NCI-H146 treated with DMSO at 0.1 percent for 48 hours (cell line): Measurements from ENCODE around the gene MARK1.

Experiments
- DNase-seq: peaks from one replicate; lab custom pipeline; 2025; ENCODE audit not compliant: unreplicated experiment; lab: John Stamatoyannopoulos, UW

The MARK1 gene

GRCh38 chr1:220527908-220528678 lies at the start of gene MARK1:
Gene MARK1 (plus strand): TSS chr1:220528136. CDS start chr1:220528823, 687 bp downstream.
- DNase-seq: no peak

- DNase-seq: no peak
These were observed 44.2 kb upstream of the MARK1 start for GRCh38 chr1:220483700-220484099.

DNA sequence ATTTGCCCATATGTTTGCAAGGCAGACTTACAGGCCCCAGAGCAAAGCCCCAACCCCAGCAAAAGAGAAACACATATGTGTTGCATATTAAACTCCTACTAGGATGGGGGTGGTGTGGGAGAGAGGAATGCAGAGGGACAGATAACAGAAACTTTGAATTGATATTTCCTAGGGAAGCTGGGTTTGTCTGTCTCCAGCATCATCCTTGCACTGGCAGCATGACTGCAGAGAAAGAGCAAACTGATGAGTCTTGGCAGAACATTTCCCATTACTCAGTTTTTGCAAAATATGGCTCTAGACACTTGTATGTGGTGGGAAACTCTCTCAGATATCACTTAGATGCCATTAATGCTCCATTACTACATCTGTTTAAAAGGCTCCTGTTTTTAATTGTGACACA lies 43.8 kb upstream of the MARK1 start:
- no peak for DNase-seq

- DNase-seq: no peak
These were observed 42.8 kb upstream of the MARK1 start for GRCh38 chr1:220485131-220485530.

DNA sequence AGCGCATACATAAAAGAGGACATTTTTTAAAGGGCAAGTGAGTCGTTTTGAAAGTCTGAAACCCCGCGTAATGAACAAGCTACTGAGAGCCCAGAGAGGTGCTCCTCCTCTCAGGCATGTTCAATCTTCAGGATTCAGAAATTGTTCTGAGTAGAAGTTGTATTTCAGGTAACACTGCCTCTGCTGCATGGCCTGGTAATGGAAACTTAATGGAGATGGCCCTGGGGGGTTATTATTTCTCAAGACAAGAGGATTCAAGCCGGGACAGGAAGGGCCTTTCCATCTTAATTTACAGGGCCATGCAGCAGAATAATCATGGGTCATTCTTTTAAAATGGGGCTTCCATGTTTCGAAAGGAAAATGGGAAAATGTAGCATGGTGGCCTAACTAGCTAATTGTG lies 42.1 kb upstream of the MARK1 start:
- no peak for DNase-seq

- DNase-seq: no peak
These were observed 40.6 kb upstream of the MARK1 start for GRCh38 chr1:220487297-220487820.

DNA sequence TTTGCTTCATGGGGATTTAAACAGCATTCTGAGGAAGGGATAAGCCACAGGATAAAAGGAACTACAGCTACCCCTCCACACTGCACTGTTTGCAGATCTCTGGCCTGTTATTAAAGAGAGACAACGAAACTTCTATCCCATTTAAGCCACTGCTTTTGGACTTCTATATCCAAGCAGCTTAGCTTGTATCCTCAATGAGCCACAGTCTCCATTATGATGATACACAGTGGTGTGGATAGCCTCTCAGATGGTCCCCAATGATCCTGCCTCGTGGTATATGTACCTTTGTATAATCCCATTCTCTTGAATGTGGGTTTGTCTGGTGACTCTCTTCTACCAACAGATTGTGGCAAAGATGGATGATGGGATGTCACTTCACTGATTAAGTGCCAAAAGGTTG lies 36.0 kb upstream of the MARK1 start:
- no peak for DNase-seq

- no peak for DNase-seq
These were observed 30.6 kb upstream of the MARK1 start for GRCh38 chr1:220497220-220497947.

DNA sequence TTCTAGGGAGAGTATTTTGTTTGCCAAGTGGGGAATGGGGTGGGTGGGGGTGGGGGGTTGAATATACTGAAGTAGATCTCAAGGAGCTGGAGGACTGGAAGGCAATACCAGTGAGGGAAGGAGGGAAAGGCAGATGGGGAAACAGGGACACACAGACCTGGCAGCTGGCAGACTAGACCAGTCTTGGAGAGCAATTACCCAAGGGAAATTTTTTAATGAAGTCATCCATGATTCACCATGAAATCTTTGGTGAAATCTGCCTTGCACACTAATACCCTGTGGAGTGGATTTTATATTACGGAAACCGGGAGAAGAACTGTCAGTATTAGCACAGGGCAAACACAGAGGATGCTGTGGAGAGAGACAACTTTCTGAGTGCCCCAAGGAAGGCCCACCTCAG lies 29.7 kb upstream of the MARK1 start:
- DNase-seq: no peak

- no peak for DNase-seq
These were observed 27.6 kb upstream of the MARK1 start for GRCh38 chr1:220500372-220500771.

- DNase-seq: no peak
These were observed 23.6 kb upstream of the MARK1 start for GRCh38 chr1:220504329-220504728.

- no peak for DNase-seq
These were observed 20.9 kb upstream of the MARK1 start for GRCh38 chr1:220507085-220507484.

GRCh38 chr1:220511179-220511578 lies 16.8 kb upstream of the MARK1 start:
- no peak for DNase-seq

GRCh38 chr1:220511785-220512184 lies 16.2 kb upstream of the MARK1 start:
- no peak for DNase-seq

GRCh38 chr1:220513834-220514233 lies 14.1 kb upstream of the MARK1 start:
- DNase-seq: no peak

GRCh38 chr1:220514256-220514655 lies 13.7 kb upstream of the MARK1 start:
- DNase-seq: no peak

DNA sequence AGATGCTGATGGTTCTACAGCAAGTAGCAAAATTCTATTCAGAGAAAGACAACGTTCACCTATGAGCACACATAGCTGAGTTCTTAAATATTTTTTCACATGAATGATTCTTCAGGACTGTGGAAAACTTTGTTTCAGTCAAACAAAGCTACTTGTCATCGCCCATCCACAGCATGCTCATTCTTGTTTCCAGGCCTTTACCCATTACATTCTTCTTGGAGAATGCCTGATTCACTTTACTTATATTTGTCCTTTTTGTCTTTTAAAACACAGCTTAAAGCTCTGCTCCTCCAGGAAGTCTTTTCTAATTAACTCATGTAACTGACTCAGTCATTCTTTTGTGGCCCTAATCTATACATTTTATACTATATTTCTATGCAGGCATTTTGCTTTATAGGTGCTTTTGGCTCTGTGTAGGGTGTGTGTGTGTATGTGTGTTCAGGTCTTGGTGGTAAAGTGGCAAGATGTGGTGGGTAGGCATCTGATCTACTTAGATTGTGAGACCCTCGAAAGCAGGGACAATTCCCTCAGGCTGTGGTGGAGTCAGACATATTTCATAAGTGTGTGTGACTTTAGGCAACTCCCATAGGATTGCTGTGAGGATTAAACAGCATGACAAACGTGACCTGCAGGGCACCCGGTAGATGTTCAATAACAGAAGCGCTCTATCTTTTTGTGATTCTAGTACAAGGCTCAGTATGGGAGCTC lies 11.8 kb upstream of the MARK1 start:
- no peak for DNase-seq

GRCh38 chr1:220516722-220517042 lies 11.3 kb upstream of the MARK1 start:
- DNase-seq: no peak

- no peak for DNase-seq
These were observed 6.2 kb upstream of the MARK1 start for GRCh38 chr1:220521778-220522177.

DNA sequence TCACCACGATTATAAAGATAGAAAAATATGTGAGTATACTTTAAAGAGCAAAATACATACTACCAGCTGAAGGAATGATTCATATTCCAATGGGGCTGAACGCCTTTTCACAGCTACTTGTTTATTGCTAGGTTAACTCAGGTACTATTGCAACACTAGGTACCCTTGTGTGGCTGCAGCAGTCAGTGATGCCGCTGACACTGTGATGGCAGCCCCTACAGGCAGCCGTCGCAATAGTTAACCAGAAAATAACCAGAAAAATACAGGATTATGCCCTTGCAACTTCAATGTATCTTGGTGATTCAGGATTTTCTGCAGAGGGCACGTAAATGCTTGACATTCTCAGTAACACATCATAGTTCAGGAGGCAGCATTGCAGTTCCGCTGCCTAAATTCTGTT lies 1.6 kb upstream of the MARK1 start:
- no peak for DNase-seq

DNA sequence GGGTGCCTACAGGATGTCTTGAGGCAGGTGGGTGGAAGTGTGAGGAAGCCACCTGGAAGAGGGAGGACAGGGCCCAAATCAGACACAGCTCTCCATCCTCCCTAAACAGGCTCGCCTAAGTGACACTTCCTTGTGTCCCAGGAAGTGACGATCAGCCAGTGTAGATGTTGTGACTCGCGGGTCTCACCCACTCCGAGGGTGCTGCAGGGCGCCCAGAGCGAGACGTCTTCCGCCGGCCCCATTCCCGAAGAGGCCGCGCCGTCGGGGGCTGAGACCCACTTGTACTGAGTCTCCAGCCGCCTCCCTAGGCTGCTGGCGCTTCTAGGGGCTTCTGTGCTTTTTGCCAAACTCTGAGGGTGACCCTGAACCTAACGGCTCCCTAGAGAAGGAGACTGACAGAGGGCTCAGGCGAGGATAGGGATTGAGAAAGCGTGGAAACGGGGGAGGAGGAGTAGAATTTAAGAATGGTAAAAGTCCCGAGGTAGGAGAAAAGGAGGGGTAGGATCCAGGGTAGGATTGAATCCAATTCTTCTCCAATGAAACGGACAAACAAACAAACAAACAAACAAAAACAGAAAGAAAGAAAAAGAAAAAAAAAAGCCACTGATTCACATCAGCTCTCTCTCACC lies 543 bp upstream of the MARK1 start:
- no peak for DNase-seq
